Hepatocyte (in vitro differentiated cells): Measurements from ENCODE around the gene WNT7B.

Source experiments
- CTCF ChIP-seq: fragments of 200-600 bp; sonication (generic); IDR thresholded peaks from 2 replicates; pipeline ENCODE4 v1.5.1; 2016; ENCODE audit warnings: antibody characterized with exemption, mild to moderate bottlenecking; ENCODE audit not compliant: poor library complexity
- EZH2 ChIP-seq: fragments of 200-600 bp; sonication (generic); IDR thresholded peaks from 2 replicates; pipeline ENCODE4 v1.6.1; 2016; ENCODE audit warnings: antibody characterized with exemption, mild to moderate bottlenecking, borderline replicate concordance

- TF ChIP-seq CTCF (no peak), EZH2 (no peak)
These were observed 53.1 kb downstream of the WNT7B start for GRCh38 chr22:45923835-45924234.
